ENCODE data around the gene TMEM123.
"Not testable (repeated sequence)": the region's sequence is repeated elsewhere in the genome, so short reads cannot be mapped to it uniquely, and the experiment has no call there.

Gene TMEM123

DNA sequence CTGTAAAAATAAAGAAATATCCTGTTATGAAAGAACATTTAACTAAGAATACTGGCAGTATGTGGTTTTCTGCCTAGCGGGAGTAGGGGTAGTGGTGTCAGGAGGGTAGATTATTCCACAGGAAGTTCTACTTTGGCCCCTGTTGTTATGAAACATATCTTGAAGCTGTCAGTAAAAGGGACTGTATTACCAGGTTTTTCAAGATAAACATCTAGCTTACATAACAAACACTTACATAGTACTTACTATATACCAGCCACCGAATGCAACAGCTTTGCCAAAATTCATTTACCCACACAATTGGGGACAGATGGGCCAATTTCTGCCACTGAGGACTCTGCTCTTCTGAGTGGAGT lies 3.7 kb downstream of the TMEM123 start:
- DNase-seq, result no peak

GRCh38 chr11:102447941-102448868 lies 4.4 kb downstream of the TMEM123 start:
- no peak for DNase-seq

DNA sequence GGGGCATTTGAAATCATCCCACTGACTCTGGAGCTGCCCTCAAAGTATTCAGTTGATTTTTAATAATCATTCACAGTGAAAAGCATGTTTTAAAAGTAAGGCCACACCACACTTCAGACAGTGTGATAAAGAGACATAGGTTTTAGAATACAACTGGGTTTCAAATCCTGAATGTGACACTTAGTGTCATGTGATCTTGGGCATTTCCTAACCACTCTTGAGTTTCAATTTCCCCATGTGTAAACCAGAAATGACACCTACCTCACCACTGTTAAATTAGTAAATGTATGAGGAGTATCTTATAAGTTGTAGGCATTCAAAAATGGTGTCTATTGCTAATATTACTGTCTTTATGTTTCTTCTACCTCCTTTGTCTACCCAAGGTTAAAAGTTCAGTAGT lies 5.4 kb downstream of the TMEM123 start:
- DNase-seq, result no peak

DNA sequence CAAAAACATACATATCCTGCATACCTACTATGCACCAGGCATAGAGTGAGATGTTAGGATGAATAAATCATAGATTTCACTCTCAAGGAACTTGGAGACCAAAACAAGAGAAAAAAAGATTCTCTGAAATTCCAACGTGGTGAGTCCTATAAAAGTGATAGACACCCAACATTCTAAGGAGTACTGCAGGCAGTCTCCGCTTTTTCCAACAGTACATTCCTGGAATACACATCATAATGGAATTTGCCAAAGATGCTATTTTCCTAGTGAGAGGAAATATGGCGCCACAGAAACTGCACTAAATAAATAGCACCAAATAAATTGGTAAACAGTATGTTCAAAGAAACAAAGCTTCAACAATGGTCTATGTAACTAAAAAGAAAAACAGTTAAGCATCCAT lies 6.0 kb downstream of the TMEM123 start:
- DNase-seq, result peak; percentile 90

DNA sequence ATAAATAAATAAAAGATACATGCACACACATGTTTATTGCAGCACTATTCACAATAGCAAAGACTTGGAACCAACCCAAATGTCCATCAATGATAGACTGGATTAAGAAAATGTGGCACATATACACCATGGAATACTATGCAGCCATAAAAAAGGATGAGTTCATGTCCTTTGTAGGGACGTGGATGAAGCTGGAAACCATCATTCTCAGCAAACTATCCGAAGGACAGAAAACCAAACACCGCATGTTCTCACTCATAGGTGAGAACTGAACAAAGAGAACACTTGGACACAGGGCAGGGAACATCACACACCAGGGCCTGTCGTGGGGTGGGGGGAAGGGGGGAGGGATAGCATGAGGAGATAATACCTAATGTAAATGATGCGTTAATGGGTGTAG lies 7.9 kb downstream of the TMEM123 start:
- not testable (repeated sequence) for DNase-seq

GRCh38 chr11:102444142-102444541 lies 8.4 kb downstream of the TMEM123 start:
- not testable (repeated sequence) for DNase-seq

GRCh38 chr11:102439063-102439363 lies 13.6 kb downstream of the TMEM123 start:
- DNase-seq, result not testable (repeated sequence)

DNA sequence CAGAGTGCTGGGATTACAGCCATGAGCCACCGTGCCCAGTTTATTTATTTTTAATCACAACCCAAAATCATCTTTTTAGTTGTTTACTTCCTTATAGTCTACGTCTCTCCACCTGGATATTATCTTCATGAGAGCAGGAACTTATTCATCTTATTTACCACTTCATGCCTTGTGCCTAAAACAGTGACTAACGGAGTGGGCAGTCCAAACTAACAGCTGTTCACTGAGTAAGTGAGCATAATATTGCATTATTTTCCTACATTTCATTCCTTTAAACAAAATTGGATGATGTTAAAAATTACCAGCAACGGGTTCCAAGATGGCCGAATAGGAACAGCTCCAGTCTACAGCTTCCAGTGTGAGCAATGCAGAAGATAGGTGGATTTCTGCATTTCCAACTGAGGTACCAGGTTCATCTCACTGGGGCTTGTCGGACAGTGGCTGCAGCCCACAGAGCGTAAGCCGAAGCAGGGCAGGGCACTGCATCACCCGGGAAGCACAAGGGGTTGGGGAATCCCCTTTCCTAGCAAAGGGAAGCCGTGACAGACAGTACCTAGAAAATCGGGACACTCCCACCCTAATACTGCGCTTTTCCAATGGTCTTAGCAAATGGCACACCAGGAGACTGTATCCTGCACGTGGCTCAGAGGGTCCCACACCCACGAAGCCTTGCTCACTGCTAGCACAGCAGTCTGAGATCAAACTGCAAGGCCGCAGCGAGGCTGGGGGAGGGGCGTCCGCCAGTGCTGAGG lies 14.1 kb downstream of the TMEM123 start:
- DNase-seq, result no peak

GRCh38 chr11:102437727-102438126 lies 14.8 kb downstream of the TMEM123 start:
- no peak for DNase-seq

DNA sequence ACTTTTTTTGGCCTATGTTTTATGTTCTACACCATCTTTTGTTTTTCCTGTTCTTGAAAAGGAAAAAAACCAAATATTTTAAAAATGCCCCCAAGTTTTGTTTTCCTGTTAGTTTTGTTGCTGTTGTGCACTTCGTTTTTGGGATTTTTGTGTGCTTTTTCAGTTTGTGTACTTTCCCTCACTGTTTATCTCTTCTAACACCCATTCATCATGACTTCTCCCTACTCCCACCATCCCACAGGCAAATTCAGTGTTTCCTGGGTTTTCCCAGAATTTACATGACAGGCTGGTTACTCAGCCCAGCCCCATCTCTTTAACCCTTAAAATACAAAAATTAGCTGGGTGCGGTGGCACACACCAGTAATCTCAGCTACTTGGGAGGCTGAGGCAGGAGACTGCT lies 15.6 kb downstream of the TMEM123 start:
- DNase-seq, result no peak

DNA sequence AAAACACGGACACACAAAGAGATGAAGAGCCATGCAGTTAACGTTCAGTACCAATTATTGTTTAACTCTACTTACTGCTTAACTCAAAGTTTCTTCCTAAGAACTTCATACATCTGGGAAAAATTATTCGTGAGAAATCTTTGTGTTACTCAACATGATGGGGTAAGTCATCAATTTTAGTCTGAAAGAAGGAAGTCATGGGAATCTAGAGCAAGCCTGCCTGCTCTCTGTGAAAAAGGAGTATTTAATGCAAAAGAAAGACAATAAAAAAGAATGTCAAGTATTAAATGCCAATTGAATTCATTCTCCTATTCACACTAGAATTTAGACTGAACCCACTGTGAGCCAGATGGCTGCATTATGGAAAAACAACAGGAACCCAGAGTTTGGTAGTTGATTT lies 16.0 kb downstream of the TMEM123 start:
- DNase-seq, result peak; percentile 73

DNA sequence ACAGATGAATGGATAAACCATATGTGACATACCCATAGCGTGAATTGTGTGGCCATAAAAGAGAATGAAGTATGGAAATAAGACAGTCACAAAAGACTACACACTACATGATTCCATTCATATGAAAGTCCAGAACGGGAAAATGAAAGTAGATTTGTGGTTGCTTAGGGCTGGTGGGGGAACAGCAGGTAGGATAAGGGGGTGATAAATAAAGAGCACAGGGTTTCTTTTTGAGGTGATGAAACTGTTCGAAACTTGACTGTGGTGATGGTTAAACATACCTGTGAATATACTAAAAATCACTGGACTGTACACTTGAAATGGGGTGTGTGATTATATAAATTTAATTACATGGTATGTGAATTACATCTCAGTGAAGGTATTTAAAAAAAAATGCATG lies 16.9 kb downstream of the TMEM123 start:
- no peak for DNase-seq

GRCh38 chr11:102433571-102433970 lies 19.0 kb downstream of the TMEM123 start:
- DNase-seq, result not testable (repeated sequence)

DNA sequence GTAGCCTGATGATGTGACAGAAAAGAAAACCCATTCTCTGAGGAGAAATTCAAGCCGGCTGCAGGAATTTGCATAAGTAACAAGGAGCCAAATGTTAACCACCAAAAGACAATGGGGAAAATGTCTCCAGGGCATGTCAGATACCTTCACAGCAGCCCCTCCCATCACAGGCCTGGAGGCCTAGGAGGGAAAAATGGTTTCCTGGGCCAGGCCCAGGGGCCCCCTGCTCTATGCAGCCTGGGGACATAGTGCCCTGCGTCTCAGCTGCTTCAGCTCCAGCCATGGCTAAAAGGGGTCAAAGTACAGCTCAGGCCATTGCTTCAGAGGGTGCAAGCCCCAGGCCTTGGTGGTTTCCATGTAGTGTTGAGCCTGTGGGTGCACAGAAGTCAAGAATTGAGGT lies 20.0 kb downstream of the TMEM123 start:
- DNase-seq, result not testable (repeated sequence)

DNA sequence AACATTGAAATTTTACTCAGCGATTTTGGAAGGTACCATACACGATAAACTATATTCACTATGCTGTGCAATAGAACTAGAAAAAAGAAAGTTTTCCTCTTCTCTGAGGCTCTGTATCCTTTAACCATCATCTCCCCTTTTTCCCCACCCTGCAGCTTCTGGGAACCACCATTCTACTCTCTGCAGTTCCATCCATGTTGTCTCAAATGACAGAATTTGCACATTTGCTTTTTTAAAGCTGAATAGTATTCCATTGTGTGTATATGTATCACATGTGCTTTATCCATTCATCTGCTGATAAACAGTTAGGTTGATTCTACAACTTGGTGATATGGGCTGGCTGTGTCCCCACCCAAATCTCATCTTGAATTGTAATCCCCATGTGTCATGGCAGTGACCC lies 21.2 kb downstream of the TMEM123 start:
- DNase-seq, result no peak

GRCh38 chr11:102430158-102430836 lies 22.3 kb downstream of the TMEM123 start:
- DNase-seq, result peak; percentile 11

DNA sequence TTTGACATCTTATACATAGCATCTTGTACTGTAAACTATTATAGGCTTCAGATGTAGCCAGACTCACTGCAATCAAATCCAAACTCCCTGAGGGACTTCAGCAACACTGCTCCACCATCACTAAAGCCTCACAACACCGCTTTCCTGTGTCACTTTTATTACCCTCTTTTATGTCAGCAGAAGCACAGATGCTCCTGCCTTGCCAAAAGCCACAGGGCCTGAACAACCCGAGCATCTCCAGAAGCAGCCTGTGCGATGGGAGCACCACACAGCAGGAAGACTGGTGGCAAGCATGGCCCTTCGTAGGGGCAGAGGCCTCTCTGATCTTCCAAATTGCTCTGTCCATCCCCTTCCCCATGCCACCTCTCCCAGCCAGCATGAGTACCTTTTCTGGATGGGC lies 22.9 kb downstream of the TMEM123 start:
- no peak for DNase-seq

DNA sequence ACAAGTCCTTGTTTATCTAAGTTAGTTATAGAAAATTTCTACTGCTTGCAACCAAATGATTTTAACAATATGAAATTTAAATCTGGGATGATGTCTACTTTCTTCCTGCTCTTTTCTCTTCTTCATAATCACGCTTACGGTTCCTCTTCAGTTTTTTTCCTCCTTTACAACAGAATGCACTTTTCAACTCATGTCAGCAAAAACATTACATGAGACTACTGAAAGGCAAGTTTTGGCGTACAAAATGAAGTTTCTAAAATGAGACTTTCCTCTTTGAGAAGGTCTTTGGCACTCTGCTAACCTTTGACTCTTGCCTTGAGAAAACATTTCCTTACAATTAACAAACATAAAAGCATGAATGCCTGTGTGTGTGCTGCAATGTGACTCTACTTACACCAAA lies 23.3 kb downstream of the TMEM123 start:
- DNase-seq, result no peak

GRCh38 chr11:102428696-102429095 lies 23.9 kb downstream of the TMEM123 start:
- DNase-seq, result no peak

GRCh38 chr11:102427068-102427467 lies 25.5 kb downstream of the TMEM123 start:
- no peak for DNase-seq

DNA sequence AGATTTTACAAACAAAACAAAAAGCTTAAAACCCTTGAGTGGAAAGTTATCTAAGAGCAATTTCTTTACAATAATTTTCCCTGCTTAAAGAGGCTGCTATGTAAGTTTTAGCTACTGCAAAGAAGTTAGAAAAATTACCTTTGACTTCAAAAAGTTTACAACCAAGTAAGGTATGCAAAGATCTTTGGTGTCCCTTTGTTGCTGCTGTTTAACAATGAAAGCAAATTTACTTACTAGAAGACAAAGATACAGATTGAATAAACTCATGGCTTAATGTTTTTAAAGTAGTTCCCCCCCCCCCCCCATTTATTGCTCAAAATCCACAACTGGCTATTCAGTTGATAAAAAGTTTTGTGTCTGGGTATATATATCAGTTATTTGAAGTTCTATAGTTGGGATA lies 26.0 kb downstream of the TMEM123 start:
- DNase-seq, result no peak

DNA sequence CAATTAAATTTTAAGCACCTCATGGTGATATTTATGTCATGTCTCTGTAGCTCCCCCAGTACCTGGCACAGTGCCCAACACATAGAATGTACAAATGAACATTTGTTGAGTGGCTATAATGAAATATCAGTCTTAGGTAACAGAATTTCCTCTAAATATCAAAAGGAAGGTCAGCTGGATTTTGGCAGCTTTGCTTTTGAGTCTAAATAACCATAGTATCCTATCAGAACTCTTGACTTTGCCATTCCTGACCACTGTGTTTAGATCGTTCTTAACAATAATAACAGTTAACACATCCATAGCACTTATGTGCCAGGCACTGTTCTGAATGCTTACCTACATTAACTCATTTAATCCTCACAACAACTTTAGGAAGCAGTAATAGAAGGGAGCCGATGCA lies 26.6 kb downstream of the TMEM123 start:
- no peak for DNase-seq

DNA sequence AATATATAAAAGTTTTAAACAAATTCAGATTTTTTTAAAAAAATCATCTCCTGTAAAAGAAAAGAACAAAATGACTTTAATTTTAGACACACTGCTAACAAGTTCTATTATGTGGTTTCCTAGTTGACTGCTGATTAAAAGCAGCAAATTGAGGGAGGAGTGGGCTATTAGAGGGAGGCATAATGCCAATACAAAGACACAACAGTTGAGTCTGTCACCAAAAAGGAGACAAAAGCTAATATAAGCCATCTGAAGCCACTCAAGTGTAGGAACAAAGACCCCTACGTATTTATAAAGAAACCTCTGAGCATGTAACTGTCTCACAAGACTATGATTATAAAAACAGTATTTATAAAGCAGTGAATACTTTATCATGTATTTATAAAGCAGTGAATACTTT lies 28.6 kb downstream of the TMEM123 start:
- no peak for DNase-seq
